Muscle layer of duodenum (tissue), 2 donors: ENCODE results near the gene KCNH6.

ENCODE experiments used
- H3K27ac ChIP-seq: one replicate; pipeline ENCODE4 v1.7.0; 2013; ENCODE audit warnings: mild to moderate bottlenecking, low read length
- H3K27me3 ChIP-seq: one replicate; pipeline ENCODE4 v1.7.0; 2013; ENCODE audit warnings: low read depth, mild to moderate bottlenecking, control low read depth, low read length
- H3K36me3 ChIP-seq, 2 donors: one replicate each; pipeline ENCODE4 v1.7.0; 2013; ENCODE audit warnings: low read length in 2 of 2, control low read depth in 1 of 2, mild to moderate bottlenecking in 1 of 2; ENCODE audit not compliant: insufficient read depth in 2 of 2, control insufficient read depth in 1 of 2
- H3K4me1 ChIP-seq, 2 donors: one replicate each; pipeline ENCODE4 v1.7.0; 2013; ENCODE audit warnings: low read length in 2 of 2, mild to moderate bottlenecking in 2 of 2, control low read depth in 1 of 2, moderate library complexity in 1 of 2; ENCODE audit not compliant: insufficient read depth in 2 of 2, control insufficient read depth in 1 of 2
- H3K4me3 ChIP-seq, 2 donors: one replicate each; pipeline ENCODE4 v1.7.0; 2013; ENCODE audit warnings: low read length in 2 of 2, low read depth in 1 of 2, mild to moderate bottlenecking in 1 of 2
- H3K9me3 ChIP-seq, 2 donors: one replicate each; pipeline ENCODE4 v1.7.0; 2013; ENCODE audit warnings: low read length in 2 of 2, control low read depth in 1 of 2, mild to moderate bottlenecking in 1 of 2; ENCODE audit not compliant: control insufficient read depth in 1 of 2
- donor health status: healthy.

Gene KCNH6

GRCh38 chr17:63500543-63501390, 22.4 kb upstream of the KCNH6 start:
- H3K27ac ChIP-seq, result no peak overlapping the region
- H3K9me3 ChIP-seq, result no peaks in the 10 kb centered on the region

GRCh38 chr17:63503341-63503705, 19.8 kb upstream of the KCNH6 start:
- Histone ChIP-seq H3K4me3 (no peak overlapping the region), H3K4me1 (no peaks in the 10 kb centered on the region), H3K36me3 (no peaks in the 10 kb centered on the region), H3K27ac (no peak overlapping the region), H3K27me3 (no peaks in the 10 kb centered on the region), H3K9me3 (no peaks in the 10 kb centered on the region)

More at GRCh38 chr17:63500543-63501390, 22.4 kb upstream of the KCNH6 start:
- H3K4me3 ChIP-seq, result no peak overlapping the region
- no peaks in the 10 kb centered on the region for H3K27me3 ChIP-seq
- H3K36me3 ChIP-seq, result no peaks in the 10 kb centered on the region
- H3K4me1 ChIP-seq, result no peaks in the 10 kb centered on the region

GRCh38 chr17:63504261-63504660, 18.9 kb upstream of the KCNH6 start:
- H3K27me3 ChIP-seq, result no peaks in the 10 kb centered on the region
- no peak overlapping the region for H3K4me3 ChIP-seq
- no peaks in the 10 kb centered on the region for H3K36me3 ChIP-seq
- no peaks in the 10 kb centered on the region for H3K4me1 ChIP-seq
- no peak overlapping the region for H3K27ac ChIP-seq
- no peaks in the 10 kb centered on the region for H3K9me3 ChIP-seq

GRCh38 chr17:63505341-63505740, 17.8 kb upstream of the KCNH6 start:
- H3K9me3 ChIP-seq, result no peaks in the 10 kb centered on the region
- no peak overlapping the region for H3K27ac ChIP-seq
- no peaks in the 10 kb centered on the region for H3K4me1 ChIP-seq
- H3K4me3 ChIP-seq, result no peak overlapping the region
- no peaks in the 10 kb centered on the region for H3K36me3 ChIP-seq
- no peaks in the 10 kb centered on the region for H3K27me3 ChIP-seq

- no peak overlapping the region for H3K27ac ChIP-seq
- no peaks in the 10 kb centered on the region for H3K4me1 ChIP-seq
- no peaks in the 10 kb centered on the region for H3K36me3 ChIP-seq
- no peaks in the 10 kb centered on the region for H3K27me3 ChIP-seq
- no peak overlapping the region for H3K4me3 ChIP-seq
- no peaks in the 10 kb centered on the region for H3K9me3 ChIP-seq
Observed at GRCh38 chr17:63506627-63507026, 16.5 kb upstream of the KCNH6 start.

GRCh38 chr17:63511331-63511730, 11.8 kb upstream of the KCNH6 start:
- Histone ChIP-seq H3K9me3 (no peaks in the 10 kb centered on the region), H3K27ac (no peak overlapping the region), H3K4me1 (no peaks in the 10 kb centered on the region), H3K4me3 (no peak overlapping the region), H3K36me3 (no peaks in the 10 kb centered on the region), H3K27me3 (no peaks in the 10 kb centered on the region)

- Histone ChIP-seq H3K27me3 (no peaks in the 10 kb centered on the region), H3K36me3 (no peaks in the 10 kb centered on the region), H3K27ac (no peak overlapping the region), H3K4me1 (no peaks in the 10 kb centered on the region), H3K4me3 (no peak overlapping the region), H3K9me3 (no peaks in the 10 kb centered on the region)
Observed at GRCh38 chr17:63512388-63512787, 10.8 kb upstream of the KCNH6 start.

GRCh38 chr17:63512896-63513644, 10.1 kb upstream of the KCNH6 start:
- H3K27ac ChIP-seq, result no peak overlapping the region
- H3K4me3 ChIP-seq, result no peak overlapping the region
- no peaks in the 10 kb centered on the region for H3K9me3 ChIP-seq
- no peaks in the 10 kb centered on the region for H3K4me1 ChIP-seq
- H3K27me3 ChIP-seq, result no peaks in the 10 kb centered on the region
- H3K36me3 ChIP-seq, result no peaks in the 10 kb centered on the region

- Histone ChIP-seq H3K4me1 (no peaks in the 10 kb centered on the region), H3K9me3 (no peaks in the 10 kb centered on the region), H3K27ac (no peak overlapping the region), H3K4me3 (no peak overlapping the region), H3K27me3 (no peaks in the 10 kb centered on the region), H3K36me3 (no peaks in the 10 kb centered on the region)
Observed at GRCh38 chr17:63514477-63514876, 8.7 kb upstream of the KCNH6 start.

GRCh38 chr17:63514974-63515373, 8.2 kb upstream of the KCNH6 start:
- Histone ChIP-seq H3K9me3 (no peaks in the 10 kb centered on the region), H3K36me3 (no peaks in the 10 kb centered on the region), H3K4me1 (no peaks in the 10 kb centered on the region), H3K4me3 (no peak overlapping the region), H3K27me3 (no peaks in the 10 kb centered on the region), H3K27ac (no peak overlapping the region)

GRCh38 chr17:63515426-63515825, 7.7 kb upstream of the KCNH6 start:
- Histone ChIP-seq H3K36me3 (no peaks in the 10 kb centered on the region), H3K27me3 (no peaks in the 10 kb centered on the region), H3K4me1 (no peaks in the 10 kb centered on the region), H3K27ac (no peak overlapping the region), H3K9me3 (no peaks in the 10 kb centered on the region), H3K4me3 (no peak overlapping the region)
